ENCODE results near the gene SYNCRIP. TPM values are rescaled to one million over a fixed set of nuclear protein-coding genes. Genes with fewer than 3 reads are reported as not detected.

Gene SYNCRIP
- total RNA-seq, 1 experiment from 2014 or later = 189 TPM

- Histone ChIP-seq H3K36me3 (ENCODE audit: control insufficient read depth in 1 of 2, insufficient read depth in 2 of 2, low read length in 2 of 2) (peaks cover 13 to 35% of the 10 kb centered on the region in 2 experiments), H3K9me2 (ENCODE audit: insufficient read depth) (no peaks in the 10 kb centered on the region), H3K79me2 (ENCODE audit: insufficient read depth, low read length) (peaks cover 61% of the 10 kb centered on the region), H3K27ac (ENCODE audit: low read depth, low read length) (peak overlapping the region; percentile 83), H3K27me3 (ENCODE audit: insufficient read depth, low read length) (no peaks in the 10 kb centered on the region), H3K4me3 (replicated peaks in 1 of 2; ENCODE audit: low read depth in 1 of 2, low read length in 2 of 2) (peak overlapping the region; percentile 88 to 97), H3K4me2 (ENCODE audit: low read length) (peak overlapping the region; percentile 81), H4K20me1 (ENCODE audit: insufficient read depth) (peaks cover 34% of the 10 kb centered on the region; the same call in 1 of the 2 replicates), H2AFZ (ENCODE audit: low read depth, low read length, poor library complexity, severe bottlenecking) (no peak overlapping the region), H3K4me1 (ENCODE audit: control insufficient read depth in 1 of 2, insufficient read depth in 2 of 2, low read length in 2 of 2) (peaks cover 10 to 72% of the 10 kb centered on the region in 2 experiments; a peak in 3 of 4 replicates), H3K9ac (ENCODE audit: low read length) (peak overlapping the region; percentile 98), H3K9me3 (ENCODE audit: control insufficient read depth in 1 of 2, insufficient read depth in 1 of 2, low read depth in 1 of 2, low read length in 2 of 2) (no peaks in the 10 kb centered on the region)
- ChIA-PET POLR2A (interaction anchor here (0.6 to 8.6 kb wide), 3 partner anchors 16 to 316 kb away, joined by 3 to 192 read pairs (median 7); partner anchors contain the start of gene SYNCRIP), CTCF (no interaction called here), RAD21 (ENCODE audit: low non-redundant PET in 1 of 2, low total read pairs in 2 of 2, uncharacterized antibody in 2 of 2, unreplicated experiment in 2 of 2) (no interaction called here)
- no TSS peak for BruUV-seq (replicated peaks)
- no peak for ATAC-seq
- TF ChIP-seq POLR2AphosphoS5 (IDR thresholded peaks at IDR 0.05; ENCODE audit: low read depth, low read length) (peak; percentile 34; the same call in 1 of the 2 replicates), POLR2A (IDR thresholded peaks at IDR 0.05; ENCODE audit: borderline replicate concordance, extremely low read depth, insufficient read depth, insufficient read length) (no peak), SP1 (IDR thresholded peaks at IDR 0.05; ENCODE audit: low read depth) (0 out of 2 replicates have a peak, but pooled peaks have one; percentile 2), SIN3A (IDR thresholded peaks at IDR 0.05; ENCODE audit: low read depth) (0 out of 2 replicates have a peak, but pooled peaks have one; percentile 7)
- DNase-seq (ENCODE audit: low read depth, low spot score) = no peak
- intact Hi-C loops (cut with micrococcal nuclease) = loop anchor here (5.0 to 10.0 kb wide), 3 partner anchors 84 to 319 kb away; partner anchors contain the start of gene SNX14
Observed at GRCh38 chr6:85676086-85676729, 33.5 kb upstream of the SYNCRIP start.

GRCh38 chr6:85675030-85675819, 32.5 kb upstream of the SYNCRIP start:
- Histone ChIP-seq H3K27ac (ENCODE audit: low read depth, low read length) (peak overlapping the region; percentile 83), H3K9me3 (ENCODE audit: control insufficient read depth in 1 of 2, insufficient read depth in 1 of 2, low read depth in 1 of 2, low read length in 2 of 2) (no peaks in the 10 kb centered on the region), H2AFZ (ENCODE audit: low read depth, low read length, poor library complexity, severe bottlenecking) (no peak overlapping the region), H3K9ac (ENCODE audit: low read length) (peak overlapping the region; percentile 98), H4K20me1 (ENCODE audit: insufficient read depth) (peaks cover 34% of the 10 kb centered on the region; the same call in 1 of the 2 replicates), H3K9me2 (ENCODE audit: insufficient read depth) (no peaks in the 10 kb centered on the region), H3K27me3 (ENCODE audit: insufficient read depth, low read length) (no peaks in the 10 kb centered on the region), H3K4me2 (ENCODE audit: low read length) (peak overlapping the region; percentile 81), H3K79me2 (ENCODE audit: insufficient read depth, low read length) (peaks cover 55% of the 10 kb centered on the region), H3K36me3 (ENCODE audit: control insufficient read depth in 1 of 2, insufficient read depth in 2 of 2, low read length in 2 of 2) (peaks cover 13 to 35% of the 10 kb centered on the region in 2 experiments), H3K4me3 (replicated peaks in 1 of 2; ENCODE audit: low read depth in 1 of 2, low read length in 2 of 2) (no peak overlapping the region), H3K4me1 (ENCODE audit: control insufficient read depth in 1 of 2, insufficient read depth in 2 of 2, low read length in 2 of 2) (peaks cover 7 to 77% of the 10 kb centered on the region in 2 experiments; a peak in 3 of 4 replicates)
- CTCF ChIA-PET = no interaction called here
- DNase-seq (ENCODE audit: low read depth, low spot score) (no peak), ATAC-seq (peak; percentile 4; the same call in 1 of the 2 replicates)
- BruUV-seq (replicated peaks) = no TSS peak
- intact Hi-C loops (cut with micrococcal nuclease) = loop anchor here (5.0 to 10.0 kb wide), 3 partner anchors 83 to 318 kb away; partner anchors contain the start of gene SNX14
- RAD21 ChIA-PET (ENCODE audit: low non-redundant PET in 1 of 2, low total read pairs in 2 of 2, uncharacterized antibody in 2 of 2, unreplicated experiment in 2 of 2) = interaction anchor here in 1 of 2 experiments (0.6 kb wide), 1 partner anchor 37 kb away, joined by 4 read pairs; no protein-coding TSS in a partner anchor
- POLR2A ChIA-PET = interaction anchor here (0.6 to 8.6 kb wide), 6 partner anchors 15 to 320 kb away, joined by 3 to 192 read pairs (median 4); partner anchors contain the start of gene SYNCRIP
- TF ChIP-seq, protein P1, sequence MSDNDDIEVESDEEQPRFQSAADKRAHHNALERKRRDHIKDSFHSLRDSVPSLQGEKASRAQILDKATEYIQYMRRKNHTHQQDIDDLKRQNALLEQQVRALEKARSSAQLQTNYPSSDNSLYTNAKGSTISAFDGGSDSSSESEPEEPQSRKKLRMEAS (IDR thresholded peaks at IDR 0.05) = 0 out of 2 replicates have a peak, but pooled peaks have one; percentile 20
- TF ChIP-seq, protein P2, sequence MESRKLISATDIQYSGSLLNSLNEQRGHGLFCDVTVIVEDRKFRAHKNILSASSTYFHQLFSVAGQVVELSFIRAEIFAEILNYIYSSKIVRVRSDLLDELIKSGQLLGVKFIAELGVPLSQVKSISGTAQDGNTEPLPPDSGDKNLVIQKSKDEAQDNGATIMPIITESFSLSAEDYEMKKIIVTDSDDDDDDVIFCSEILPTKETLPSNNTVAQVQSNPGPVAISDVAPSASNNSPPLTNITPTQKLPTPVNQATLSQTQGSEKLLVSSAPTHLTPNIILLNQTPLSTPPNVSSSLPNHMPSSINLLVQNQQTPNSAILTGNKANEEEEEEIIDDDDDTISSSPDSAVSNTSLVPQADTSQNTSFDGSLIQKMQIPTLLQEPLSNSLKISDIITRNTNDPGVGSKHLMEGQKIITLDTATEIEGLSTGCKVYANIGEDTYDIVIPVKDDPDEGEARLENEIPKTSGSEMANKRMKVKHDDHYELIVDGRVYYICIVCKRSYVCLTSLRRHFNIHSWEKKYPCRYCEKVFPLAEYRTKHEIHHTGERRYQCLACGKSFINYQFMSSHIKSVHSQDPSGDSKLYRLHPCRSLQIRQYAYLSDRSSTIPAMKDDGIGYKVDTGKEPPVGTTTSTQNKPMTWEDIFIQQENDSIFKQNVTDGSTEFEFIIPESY (IDR thresholded peaks at IDR 0.05; ENCODE audit: extremely low read depth, insufficient replicate concordance, low read length) = no peak
- TF ChIP-seq ATF3 (IDR thresholded peaks at IDR 0.05) (no peak), YY1 (IDR thresholded peaks at IDR 0.05; ENCODE audit: extremely low read depth, insufficient replicate concordance, low read depth, low read length) (no peak), FOSL1 (IDR thresholded peaks at IDR 0.05; ENCODE audit: low read depth) (peak; percentile 8; the same call in 1 of the 2 replicates), ELF1 (IDR thresholded peaks at IDR 0.05; ENCODE audit: borderline replicate concordance, low read depth) (no peak), CTCF (IDR thresholded peaks at IDR 0.05 in 2 of 3, conservative IDR thresholded peaks at IDR 0.05 in 1 of 3; ENCODE audit: borderline replicate concordance in 1 of 3, insufficient read depth in 1 of 3, low read depth in 2 of 3, low read length in 2 of 3) (no peak), SRF (IDR thresholded peaks at IDR 0.05; ENCODE audit: low read depth) (no peak)

Data from HCT116 (cell line).